Endodermal cell (in vitro differentiated cells): ENCODE results near the gene RBM20. TPM values are rescaled to one million over a fixed set of nuclear protein-coding genes. Genes with fewer than 3 reads are reported as not detected.

ENCODE experiments used
- DNase-seq: peaks from one replicate; pipeline ENCODE4 v3.0.0-alpha.2; 2017
- H3K27ac ChIP-seq: 2 replicates; pipeline ENCODE4 v1.5.1; 2013; ENCODE audit warnings: mild to moderate bottlenecking, low read depth, low read length, moderate library complexity
- H3K27me3 ChIP-seq: 2 replicates; pipeline ENCODE4 v1.6.1; 2013; ENCODE audit warnings: mild to moderate bottlenecking, low read length, moderate library complexity; ENCODE audit not compliant: insufficient read depth, control insufficient read depth, poor library complexity, severe bottlenecking
- H3K36me3 ChIP-seq: 2 replicates; pipeline ENCODE4 v1.7.0; 2013; ENCODE audit warnings: mild to moderate bottlenecking, low read length, moderate library complexity; ENCODE audit not compliant: control insufficient read depth, insufficient read depth
- H3K4me1 ChIP-seq: one replicate; pipeline ENCODE4 v1.7.0; 2013; ENCODE audit warnings: low read length; ENCODE audit not compliant: control insufficient read depth, insufficient read depth
- H3K4me3 ChIP-seq: 2 replicates; pipeline ENCODE4 v1.5.1; 2013; ENCODE audit warnings: mild to moderate bottlenecking, low read length, moderate library complexity
- H3K9ac ChIP-seq: 2 replicates; pipeline ENCODE4 v1.6.1; 2013; ENCODE audit warnings: mild to moderate bottlenecking, low read length, moderate library complexity; ENCODE audit not compliant: poor library complexity, severe bottlenecking; ENCODE audit errors: extremely low read depth
- H3K9me3 ChIP-seq: 2 replicates; pipeline ENCODE4 v1.6.1; 2013; ENCODE audit warnings: mild to moderate bottlenecking, low read length, moderate library complexity; ENCODE audit not compliant: control insufficient read depth
- H3K27ac Mint-ChIP-seq: 2 replicates; pipeline ENCODE4 v1.8.0; 2020; ENCODE audit warnings: mixed read lengths
- H3K27me3 Mint-ChIP-seq: 2 replicates; pipeline ENCODE4 v1.8.0; 2021; ENCODE audit warnings: mild to moderate bottlenecking, mixed read lengths; ENCODE audit not compliant: insufficient read depth
- H3K36me3 Mint-ChIP-seq: 2 replicates; pipeline ENCODE4 v1.8.0; 2020; ENCODE audit warnings: low read depth, mixed read lengths
- H3K4me1 Mint-ChIP-seq: 2 replicates; pipeline ENCODE4 v1.8.0; 2020; ENCODE audit warnings: mixed read lengths
- H3K4me3 Mint-ChIP-seq: 2 replicates; pipeline ENCODE4 v1.8.0; 2020; ENCODE audit warnings: mild to moderate bottlenecking, moderate library complexity, mixed read lengths
- H3K9me3 Mint-ChIP-seq: 2 replicates; pipeline ENCODE4 v1.8.0; 2020; ENCODE audit warnings: mild to moderate bottlenecking, mixed read lengths
- CTCF ChIP-seq: fragments of 200-600 bp; sonication (generic); conservative IDR thresholded peaks from 2 replicates; pipeline ENCODE4 v1.5.0; 2021; ENCODE audit warnings: antibody characterized with exemption, mild to moderate bottlenecking
- WGBS, 2 experiments: methylation state at CpG; one replicate each; pipeline versions ENCODE4 v1.1.5 to v1.1.7; 2013; ENCODE audit warnings: missing lambda C conversion rate in 2 of 2, mixed read lengths in 1 of 2; ENCODE audit not compliant: insufficient coverage in 1 of 2, insufficient read length in 1 of 2; 5-methylcytosine and 5-hydroxymethylcytosine counted together
- total RNA-seq, 2 donors: library from RNA; stranded (reverse); fragmentation: NEBNext Ultra II Directional in 1 of 2; extraction: Animal tissue kit (Norgen Biotek cat#: 25700) in 1 of 2; gene quantifications; 2 replicates in 1 of 2; 3 replicates in 1 of 2; pipeline ENCODE4 v1.2.1, GENCODE V29; 2021

RBM20 gene
- total RNA-seq, 2 donors from 2014 or later: 6.2 to 7.0 TPM

DNA sequence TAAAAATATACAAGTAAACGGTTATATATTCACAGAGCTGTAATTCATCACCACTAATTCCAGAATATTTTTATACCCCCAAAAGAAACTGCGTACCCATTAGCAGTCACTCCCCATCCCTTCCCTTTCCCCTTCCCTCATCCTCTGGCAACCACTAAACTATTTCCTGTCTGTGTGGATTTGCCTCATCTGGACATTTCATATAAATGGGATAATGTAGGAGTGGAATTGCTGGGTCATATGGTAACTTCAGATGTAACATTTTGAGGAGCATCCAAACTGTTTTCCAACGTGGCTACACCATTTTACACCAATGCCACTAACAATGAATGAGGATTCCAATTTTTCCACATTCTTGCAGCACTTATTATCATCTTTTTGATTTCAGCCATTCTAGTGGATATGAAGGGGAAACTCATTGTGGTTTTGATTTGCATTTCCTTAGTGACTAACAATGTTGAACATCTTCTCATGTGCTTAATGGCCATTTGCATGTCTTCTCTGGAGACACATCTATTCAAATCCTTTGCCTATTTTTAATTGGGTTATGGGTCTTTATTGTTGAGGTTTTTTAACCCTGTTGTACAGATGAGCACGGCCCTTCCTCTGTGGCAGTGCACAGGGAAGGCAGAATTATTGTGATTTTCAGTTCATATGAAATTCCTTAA lies 79.2 kb downstream of the RBM20 start:
- H3K4me3 ChIP-seq: no peak overlapping the region
- 89 to 95% methylated on average over 3 to 4 of the region's 4 CpGs for WGBS, 2 experiments

DNA sequence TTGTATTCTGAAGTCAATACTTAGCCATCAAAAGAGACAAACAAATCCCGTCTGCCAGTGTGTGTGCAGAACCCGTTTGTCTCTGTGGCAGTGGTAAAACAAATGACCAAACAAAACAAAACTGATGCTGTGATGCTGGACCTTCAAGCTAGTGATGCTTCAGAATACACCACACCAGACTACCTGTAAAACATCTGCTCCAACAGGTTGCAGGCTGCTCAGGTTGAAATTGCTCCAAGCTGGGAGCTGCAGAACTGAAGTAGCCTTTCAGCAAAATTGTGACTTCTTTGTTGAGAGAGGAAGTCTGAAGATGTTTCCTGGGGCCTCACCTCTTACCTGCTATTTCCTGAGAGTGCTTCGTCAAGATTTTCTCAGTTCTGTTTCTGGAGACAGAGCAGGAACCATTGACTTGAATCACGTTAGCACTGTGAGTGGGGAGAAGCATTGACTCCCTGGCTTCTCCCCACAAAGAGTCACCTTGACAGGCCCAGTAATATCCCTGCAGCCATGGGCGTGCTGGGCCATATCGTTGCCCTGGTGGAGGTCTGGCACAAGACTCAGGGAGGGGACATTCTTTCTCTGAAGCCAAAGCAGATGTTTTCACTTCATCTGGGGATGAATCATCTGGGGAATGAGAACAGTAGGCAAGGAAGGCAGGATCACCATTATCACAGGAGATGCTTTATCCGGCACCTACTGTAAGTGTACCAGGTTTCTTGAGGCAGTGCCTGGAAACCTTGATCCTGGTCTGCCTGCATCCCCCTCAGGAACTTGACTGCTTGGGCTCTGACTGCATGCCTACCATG lies 80.2 kb downstream of the RBM20 start:
- Mint-ChIP-seq H3K27me3 (no peaks in the 10 kb centered on the region), H3K27ac (no peak overlapping the region), H3K9me3 (no peaks in the 10 kb centered on the region), H3K4me3 (no peak overlapping the region), H3K4me1 (peaks cover 18% of the 10 kb centered on the region), H3K36me3 (no peaks in the 10 kb centered on the region)
- H3K4me1 ChIP-seq: peaks cover 4% of the 10 kb centered on the region
- no peaks in the 10 kb centered on the region for H3K9me3 ChIP-seq
- no peaks in the 10 kb centered on the region for H3K27me3 ChIP-seq
- H3K27ac ChIP-seq: no peak overlapping the region
- H3K9ac ChIP-seq: no peak overlapping the region
- no peak for DNase-seq
- H3K36me3 ChIP-seq: no peaks in the 10 kb centered on the region
- no peak for TF ChIP-seq CTCF
- no peak overlapping the region for H3K4me3 ChIP-seq
- WGBS, 2 experiments: 90 to 96% methylated on average over 4 to 7 of the region's 7 CpGs

More for the DNA sequence above, 79.2 kb downstream of the RBM20 start:
- Histone ChIP-seq H3K4me1 (peaks cover 3% of the 10 kb centered on the region), H3K27me3 (no peaks in the 10 kb centered on the region), H3K36me3 (no peaks in the 10 kb centered on the region), H3K9me3 (no peaks in the 10 kb centered on the region), H3K27ac (no peak overlapping the region), H3K9ac (no peak overlapping the region)
- no peak for TF ChIP-seq CTCF
- no peak for DNase-seq
- Mint-ChIP-seq H3K4me3 (no peak overlapping the region), H3K4me1 (peaks cover 9% of the 10 kb centered on the region), H3K36me3 (no peaks in the 10 kb centered on the region), H3K27me3 (no peaks in the 10 kb centered on the region), H3K9me3 (no peaks in the 10 kb centered on the region), H3K27ac (no peak overlapping the region)

- TF ChIP-seq CTCF: no peak
- 94 to 96% methylated on average over 4 of the region's 4 CpGs for WGBS, 2 experiments
- Mint-ChIP-seq H3K4me3 (no peak overlapping the region), H3K27me3 (no peaks in the 10 kb centered on the region), H3K36me3 (no peaks in the 10 kb centered on the region), H3K4me1 (peaks cover 22% of the 10 kb centered on the region), H3K9me3 (no peaks in the 10 kb centered on the region), H3K27ac (no peak overlapping the region)
- Histone ChIP-seq H3K4me3 (no peak overlapping the region), H3K9me3 (no peaks in the 10 kb centered on the region), H3K27ac (no peak overlapping the region), H3K4me1 (peaks cover 7% of the 10 kb centered on the region), H3K27me3 (no peaks in the 10 kb centered on the region), H3K9ac (no peak overlapping the region), H3K36me3 (no peaks in the 10 kb centered on the region)
- no peak for DNase-seq
Measured at GRCh38 chr10:110724937-110725336, 80.8 kb downstream of the RBM20 start.
